Muscle layer of colon (tissue), 2 donors: ENCODE data around the gene CEP350.
"Not testable (repeated sequence)": the region's sequence is repeated elsewhere in the genome, so short reads cannot be mapped to it uniquely, and the experiment has no call there.

Experiments used
- H3K27ac ChIP-seq: one replicate; pipeline ENCODE4 v1.7.0; 2013; ENCODE audit warnings: low read depth, mild to moderate bottlenecking, low read length, moderate library complexity
- H3K27me3 ChIP-seq, 2 donors: one replicate each; pipeline ENCODE4 v1.7.0; 2013; ENCODE audit warnings: low read length in 2 of 2, mild to moderate bottlenecking in 2 of 2; ENCODE audit not compliant: insufficient read depth in 2 of 2, control insufficient read depth in 1 of 2
- H3K36me3 ChIP-seq: one replicate; pipeline ENCODE4 v1.7.0; 2013; ENCODE audit warnings: mild to moderate bottlenecking, low read length; ENCODE audit not compliant: insufficient read depth
- H3K4me1 ChIP-seq: one replicate; pipeline ENCODE4 v1.7.0; 2013; ENCODE audit warnings: mild to moderate bottlenecking, low read length; ENCODE audit not compliant: insufficient read depth
- H3K4me3 ChIP-seq, 2 donors: one replicate each; pipeline ENCODE4 v1.7.0; 2013; ENCODE audit warnings: low read length in 2 of 2, low read depth in 1 of 2, mild to moderate bottlenecking in 1 of 2, moderate library complexity in 1 of 2
- H3K9ac ChIP-seq: one replicate; pipeline ENCODE4 v1.7.0; 2013; ENCODE audit warnings: low read length
- H3K9me3 ChIP-seq: one replicate; pipeline ENCODE4 v1.7.0; 2013; ENCODE audit warnings: mild to moderate bottlenecking, low read length
- donor health status: abdominal sarcoma.
- donor health status: Adenocarcinoma of cecum.

Gene CEP350

DNA sequence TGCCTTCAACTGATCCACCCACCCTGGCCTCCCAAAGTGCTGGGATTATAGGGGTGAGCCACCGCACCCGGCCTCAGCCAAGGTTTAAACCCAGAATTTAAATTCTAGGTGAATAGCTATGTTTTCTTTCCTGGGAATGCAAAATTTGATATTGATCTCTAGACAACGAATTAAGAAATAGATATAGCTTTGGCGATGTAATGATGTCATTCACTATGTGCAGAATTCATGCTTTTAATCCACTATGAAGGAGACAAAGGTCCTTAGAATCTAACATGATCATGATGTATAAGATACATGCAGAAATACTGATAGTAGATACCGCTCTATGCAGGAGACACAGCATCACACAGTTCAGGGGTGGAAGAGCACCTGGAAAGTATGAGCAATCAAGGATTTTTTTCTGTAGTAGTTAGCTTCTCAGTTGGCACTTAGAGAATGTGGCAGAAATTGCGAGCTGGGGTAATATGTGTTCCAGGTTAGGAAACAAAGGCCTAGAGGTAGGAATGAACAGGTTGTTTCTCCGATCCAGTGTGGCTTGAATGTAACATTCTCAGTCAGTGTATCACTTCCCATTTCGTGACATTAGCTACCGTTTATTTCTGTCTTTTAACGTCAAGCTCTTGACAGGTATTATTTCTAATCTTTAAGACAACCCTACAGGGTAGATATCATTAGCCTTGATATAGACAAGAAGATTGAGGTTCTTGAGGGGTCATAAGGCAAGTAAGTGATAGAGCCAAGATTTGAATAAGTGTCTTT lies 3.0 kb upstream of the CEP350 start:
- Histone ChIP-seq H3K27ac (no peak overlapping the region), H3K27me3 (no peaks in the 10 kb centered on the region), H3K36me3 (no peaks in the 10 kb centered on the region), H3K9ac (no peak overlapping the region), H3K9me3 (no peaks in the 10 kb centered on the region), H3K4me3 (no peak overlapping the region), H3K4me1 (peaks cover 13% of the 10 kb centered on the region)

DNA sequence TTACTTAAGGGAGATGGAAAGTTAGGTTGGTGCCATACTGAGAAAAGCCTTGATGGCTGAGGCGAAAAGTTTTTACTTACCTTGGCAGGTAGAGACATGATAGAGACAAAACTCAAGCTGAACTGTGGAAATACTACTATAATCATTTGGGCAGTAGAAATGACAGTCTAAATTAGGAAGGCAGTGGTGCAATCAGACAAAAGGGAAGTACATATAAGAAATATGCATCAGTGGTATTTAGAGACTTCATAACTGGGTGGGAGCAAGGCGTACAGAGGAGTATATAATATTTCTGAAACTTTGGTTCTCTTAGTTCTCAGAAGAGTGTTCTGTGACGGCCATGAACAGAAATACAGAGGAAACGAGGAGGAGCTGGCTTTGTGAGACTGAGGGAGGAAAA lies 2.4 kb upstream of the CEP350 start:
- no peaks in the 10 kb centered on the region for H3K27me3 ChIP-seq
- H3K9ac ChIP-seq, result no peak overlapping the region
- no peaks in the 10 kb centered on the region for H3K36me3 ChIP-seq
- no peak overlapping the region for H3K4me3 ChIP-seq
- no peaks in the 10 kb centered on the region for H3K9me3 ChIP-seq
- no peak overlapping the region for H3K27ac ChIP-seq
- peaks cover 13% of the 10 kb centered on the region for H3K4me1 ChIP-seq

DNA sequence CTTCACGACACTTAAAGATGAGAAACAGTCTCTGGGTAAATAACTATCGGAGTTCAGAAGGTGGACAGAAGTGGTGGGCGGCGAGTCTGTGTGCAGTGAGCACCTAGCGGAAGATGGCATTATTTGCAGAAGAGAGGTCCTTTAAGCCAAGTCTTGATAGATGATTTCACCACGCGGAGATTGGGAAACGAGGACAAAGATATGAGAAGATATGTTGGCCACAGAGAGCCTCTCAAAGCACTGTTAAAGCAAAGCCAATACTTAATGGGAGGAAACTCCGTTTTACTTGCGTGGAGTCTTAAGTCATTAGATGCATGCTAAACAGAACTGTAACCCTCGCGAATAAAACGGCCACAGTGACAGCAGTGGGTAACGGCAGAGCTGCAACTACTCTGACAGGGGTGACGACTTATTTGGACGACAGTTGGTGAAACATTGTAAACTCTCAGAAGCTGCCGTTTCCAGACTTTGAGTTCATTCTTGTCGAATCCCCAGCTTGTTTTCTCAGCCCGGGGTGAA lies 577 bp upstream of the CEP350 start:
- H3K27me3 ChIP-seq, result no peaks in the 10 kb centered on the region
- H3K4me3 ChIP-seq, result peak overlapping the region; percentile 33 to 78
- peak overlapping the region; percentile 97 for H3K27ac ChIP-seq
- H3K9ac ChIP-seq, result peak overlapping the region; percentile 66
- peaks cover 21% of the 10 kb centered on the region for H3K4me1 ChIP-seq
- H3K9me3 ChIP-seq, result no peaks in the 10 kb centered on the region
- no peaks in the 10 kb centered on the region for H3K36me3 ChIP-seq

DNA sequence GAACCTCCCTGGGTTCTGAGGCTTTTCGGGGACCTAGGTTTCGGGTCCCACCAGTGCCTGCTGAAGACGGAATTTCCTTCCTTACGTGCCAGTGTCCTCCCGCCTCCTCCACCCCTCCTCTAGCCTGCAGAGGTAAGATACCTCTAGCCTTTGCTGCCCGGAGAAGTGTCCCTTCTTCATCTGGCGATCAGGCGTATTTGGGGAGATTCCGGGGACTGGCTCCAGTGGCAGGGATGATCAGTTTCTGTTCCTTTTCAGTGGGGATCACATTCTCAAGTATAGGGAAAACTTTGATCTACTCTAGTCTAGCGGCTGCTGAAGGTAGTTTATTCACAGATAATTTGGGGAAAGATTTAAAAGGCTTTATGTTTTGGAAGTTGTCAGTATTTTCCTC lies 674 bp downstream of the CEP350 start:
- Histone ChIP-seq H3K9me3 (no peaks in the 10 kb centered on the region), H3K4me3 (peak overlapping the region; percentile 78 to 80), H3K4me1 (peaks cover 21% of the 10 kb centered on the region), H3K27ac (peak overlapping the region; percentile 97), H3K9ac (peak overlapping the region; percentile 66), H3K27me3 (no peaks in the 10 kb centered on the region), H3K36me3 (no peaks in the 10 kb centered on the region)

DNA sequence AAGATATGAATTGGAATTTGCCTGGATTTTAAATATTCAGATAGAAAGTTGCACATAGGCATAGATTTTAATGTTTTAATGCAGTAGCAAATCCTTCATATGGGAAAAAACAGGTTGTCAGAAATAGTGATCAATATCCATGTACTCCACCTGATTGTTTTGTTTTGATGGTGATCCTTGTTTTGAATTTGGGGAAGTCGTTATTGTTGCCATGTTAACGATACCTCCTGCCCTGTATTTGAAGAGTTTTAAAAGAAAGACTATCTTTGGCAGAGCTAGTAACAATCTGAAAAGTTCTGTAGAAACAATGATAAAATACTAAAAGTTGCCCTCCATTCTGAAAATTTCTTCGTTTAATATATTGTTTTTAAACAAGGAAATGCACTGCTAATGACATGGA lies 1.1 kb downstream of the CEP350 start:
- peak overlapping the region; percentile 97 for H3K27ac ChIP-seq
- no peaks in the 10 kb centered on the region for H3K36me3 ChIP-seq
- H3K9me3 ChIP-seq, result no peaks in the 10 kb centered on the region
- no peaks in the 10 kb centered on the region for H3K27me3 ChIP-seq
- H3K4me3 ChIP-seq, result peak overlapping the region; percentile 78 to 80
- H3K4me1 ChIP-seq, result peaks cover 21% of the 10 kb centered on the region
- peak overlapping the region; percentile 66 for H3K9ac ChIP-seq

DNA sequence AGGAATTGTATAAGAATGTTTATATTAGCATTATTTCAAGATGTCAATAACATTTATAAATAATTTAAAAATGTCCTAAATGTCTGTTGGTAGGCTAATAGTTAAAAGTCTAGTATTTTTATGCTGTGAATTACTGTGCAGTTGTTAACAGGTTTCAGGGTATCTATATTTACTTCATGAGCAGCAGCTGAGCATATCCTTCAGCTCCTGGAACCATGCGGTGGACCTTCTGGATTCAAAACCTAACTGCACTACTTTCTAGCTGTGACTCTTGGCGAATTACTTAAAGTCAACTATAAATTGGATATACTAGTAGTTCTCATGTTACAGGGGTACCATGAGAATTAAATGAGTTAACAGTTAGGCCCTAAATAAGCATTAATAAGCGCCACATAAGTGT lies 3.7 kb downstream of the CEP350 start:
- no peaks in the 10 kb centered on the region for H3K9me3 ChIP-seq
- peaks cover 21% of the 10 kb centered on the region for H3K4me1 ChIP-seq
- no peak overlapping the region for H3K27ac ChIP-seq
- no peak overlapping the region for H3K9ac ChIP-seq
- no peak overlapping the region for H3K4me3 ChIP-seq
- H3K36me3 ChIP-seq, result no peaks in the 10 kb centered on the region
- H3K27me3 ChIP-seq, result no peaks in the 10 kb centered on the region

DNA sequence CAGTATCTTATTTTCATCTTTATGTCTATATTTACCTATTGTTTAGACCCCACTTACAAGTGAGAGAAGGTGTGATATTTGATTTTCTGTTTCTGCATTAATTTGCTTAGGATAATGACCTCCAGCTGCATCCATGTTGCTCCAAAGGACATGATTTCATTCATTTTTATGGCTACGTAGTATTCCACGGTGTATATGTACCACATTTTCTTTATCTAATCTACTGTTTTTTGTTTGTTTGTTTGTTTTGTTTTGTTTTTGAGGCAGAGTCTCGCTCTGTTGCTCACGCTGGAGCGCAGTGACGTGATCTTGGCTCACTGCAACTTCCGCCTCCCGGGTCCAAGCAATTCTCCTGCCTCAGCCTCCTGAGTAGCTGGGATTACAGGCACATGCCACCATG lies 7.6 kb downstream of the CEP350 start:
- not testable (repeated sequence) for H3K36me3 ChIP-seq, H3K27me3 ChIP-seq, H3K9me3 ChIP-seq, H3K27ac ChIP-seq, H3K4me3 ChIP-seq, H3K9ac ChIP-seq
- H3K4me1 ChIP-seq, result peaks cover 16% of the 10 kb centered on the region

DNA sequence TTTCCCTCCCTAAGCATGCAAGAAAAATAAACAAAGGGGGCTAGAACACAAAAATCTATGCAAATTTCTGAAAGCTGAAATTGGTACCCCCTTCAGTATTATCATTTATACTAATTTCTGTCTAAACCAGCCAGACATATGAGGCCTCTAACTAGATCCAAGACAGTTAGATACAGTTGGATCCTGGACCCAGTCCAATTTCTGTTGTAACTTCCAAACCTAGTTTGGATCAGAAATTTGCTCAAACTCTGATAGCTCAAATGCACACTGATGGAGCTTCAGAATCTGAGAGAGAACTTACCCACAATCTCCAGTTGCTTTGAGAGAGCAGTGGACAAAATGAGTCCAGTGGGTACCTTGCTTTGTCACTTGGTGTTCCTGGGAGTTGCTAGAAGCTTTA lies 11.9 kb downstream of the CEP350 start:
- Histone ChIP-seq H3K9me3 (no peaks in the 10 kb centered on the region), H3K27me3 (no peaks in the 10 kb centered on the region), H3K4me3 (no peak overlapping the region), H3K27ac (no peak overlapping the region), H3K9ac (no peak overlapping the region), H3K36me3 (no peaks in the 10 kb centered on the region), H3K4me1 (peaks cover 26% of the 10 kb centered on the region)

DNA sequence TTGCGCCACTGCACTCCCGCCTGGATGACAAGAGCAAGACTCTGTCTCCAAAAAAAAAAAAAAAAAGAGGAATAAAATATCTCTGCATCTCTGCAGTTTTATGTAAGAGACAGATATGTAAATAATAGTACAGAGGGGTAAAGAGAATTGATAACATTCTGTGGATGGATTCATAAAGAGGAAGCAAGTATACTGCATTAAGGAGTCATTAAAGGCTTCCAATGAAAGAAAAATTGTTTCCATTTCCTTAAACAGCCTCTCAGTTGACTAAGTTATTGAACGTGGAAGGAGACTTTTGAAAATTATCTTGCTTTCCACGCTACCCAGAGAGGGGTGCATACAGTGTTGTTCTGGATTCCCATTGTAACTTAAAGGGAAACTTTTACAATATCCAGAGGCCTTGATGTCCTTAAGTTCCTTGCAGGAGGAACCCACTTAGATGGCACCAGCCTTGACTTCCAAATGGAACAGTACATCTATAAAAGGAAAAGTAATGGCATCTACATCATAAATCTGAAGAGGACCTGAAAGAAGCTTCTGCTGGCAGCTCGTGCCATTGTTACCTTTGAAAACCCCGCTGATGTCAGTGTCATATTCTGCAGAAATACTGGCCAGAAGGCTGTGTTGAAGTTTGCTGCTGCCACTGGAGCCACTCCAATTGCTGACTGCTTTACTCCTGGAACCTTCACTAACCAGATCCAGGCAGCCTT lies 13.8 kb downstream of the CEP350 start:
- no peaks in the 10 kb centered on the region for H3K27me3 ChIP-seq
- H3K9ac ChIP-seq, result no peak overlapping the region
- no peak overlapping the region for H3K27ac ChIP-seq
- H3K9me3 ChIP-seq, result no peaks in the 10 kb centered on the region
- peaks cover 34% of the 10 kb centered on the region for H3K4me1 ChIP-seq
- H3K4me3 ChIP-seq, result no peak overlapping the region
- no peaks in the 10 kb centered on the region for H3K36me3 ChIP-seq

DNA sequence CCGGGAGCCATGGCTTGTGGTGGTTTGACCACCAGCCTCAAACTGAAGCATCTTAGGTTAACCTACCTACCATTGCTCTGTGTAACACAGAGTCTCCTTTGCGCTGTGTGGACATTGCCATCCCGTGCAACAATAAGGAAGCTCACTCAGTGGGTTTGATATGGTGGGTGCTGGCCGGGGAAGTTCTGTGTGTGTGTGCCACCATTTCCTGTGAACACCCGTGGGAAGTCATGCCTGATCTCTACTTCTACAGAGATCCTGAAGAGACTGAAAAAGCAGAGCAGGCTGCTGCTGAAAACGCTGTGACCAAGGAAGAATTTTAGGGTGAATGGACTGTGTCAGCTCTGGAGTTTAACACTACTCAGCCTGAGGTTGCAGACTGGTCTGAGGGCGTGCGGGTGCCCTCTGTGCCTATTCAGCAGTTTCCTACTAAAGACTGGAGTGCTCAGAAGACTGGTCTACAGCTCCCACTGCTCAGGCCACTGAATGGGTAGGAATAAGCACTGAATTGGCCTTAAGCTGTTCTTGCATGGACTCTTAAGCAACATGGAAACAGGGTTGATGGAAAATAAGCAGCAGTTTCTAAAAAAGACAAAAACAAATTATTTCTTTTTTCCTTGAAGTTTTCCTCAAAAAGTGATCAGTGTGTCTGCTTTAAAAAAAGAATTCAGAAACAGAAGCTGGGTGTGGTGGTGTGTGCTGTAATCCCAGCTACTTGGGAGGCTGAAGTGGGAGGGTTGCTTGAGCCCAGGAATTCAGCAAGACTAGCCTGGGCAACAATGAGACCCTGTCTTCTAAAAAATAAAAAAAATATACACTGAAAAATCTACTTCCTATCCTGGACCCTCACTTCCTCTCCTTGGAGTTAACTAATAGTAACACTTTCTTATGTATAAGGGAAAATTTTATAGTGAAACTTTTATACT lies 14.6 kb downstream of the CEP350 start:
- H3K27me3 ChIP-seq, result no peaks in the 10 kb centered on the region
- no peak overlapping the region for H3K4me3 ChIP-seq
- H3K4me1 ChIP-seq, result peaks cover 28% of the 10 kb centered on the region
- H3K27ac ChIP-seq, result no peak overlapping the region
- H3K36me3 ChIP-seq, result no peaks in the 10 kb centered on the region
- no peaks in the 10 kb centered on the region for H3K9me3 ChIP-seq
- no peak overlapping the region for H3K9ac ChIP-seq

DNA sequence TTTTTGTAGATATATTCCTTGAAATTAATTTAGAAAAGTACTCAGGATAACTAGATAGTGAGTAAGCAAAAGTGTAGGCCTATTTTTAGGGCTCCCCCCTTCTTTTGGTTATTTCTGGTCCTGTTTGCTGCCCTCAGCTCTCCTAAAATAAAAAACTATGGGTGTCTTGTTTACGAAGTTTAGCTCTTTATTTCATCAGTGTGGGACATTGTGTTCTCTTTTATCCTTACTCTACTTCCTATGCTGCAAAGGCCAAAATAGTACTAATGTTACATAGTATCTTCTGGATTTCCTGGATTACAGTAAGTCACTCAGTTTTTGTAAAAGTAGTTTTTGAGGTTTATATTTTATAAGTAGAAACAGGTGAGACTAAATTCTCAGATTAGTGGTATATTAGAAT lies 15.4 kb downstream of the CEP350 start:
- Histone ChIP-seq H3K4me3 (no peak overlapping the region), H3K27ac (no peak overlapping the region), H3K4me1 (peaks cover 26% of the 10 kb centered on the region), H3K9me3 (no peaks in the 10 kb centered on the region), H3K9ac (no peak overlapping the region), H3K36me3 (no peaks in the 10 kb centered on the region), H3K27me3 (no peaks in the 10 kb centered on the region)
